Smooth muscle cell (in vitro differentiated cells): ENCODE data around the gene FYN. TPM values are rescaled to one million over a fixed set of nuclear protein-coding genes. Genes with fewer than 3 reads are reported as not detected.

Source experiments
- DNase-seq: peaks from one replicate; lab custom pipeline; 2025; ENCODE audit not compliant: unreplicated experiment; lab: John Stamatoyannopoulos, UW
- H2AFZ ChIP-seq: fragments of 200-600 bp; sonication (generic); 2 replicates; pipeline ENCODE4 v1.6.0; 2016; ENCODE audit warnings: antibody characterized with exemption, low read depth, mild to moderate bottlenecking
- H3F3A ChIP-seq: fragments of 200-600 bp; sonication (generic); 2 replicates; pipeline ENCODE4 v1.6.0; 2017; ENCODE audit warnings: antibody characterized with exemption, low read depth
- H3K27ac ChIP-seq: fragments of 200-600 bp; sonication (generic); 2 replicates; pipeline ENCODE4 v1.5.1; 2016; ENCODE audit warnings: low read depth, mild to moderate bottlenecking
- H3K27me3 ChIP-seq: fragments of 200-600 bp; sonication (generic); 2 replicates; pipeline ENCODE4 v1.6.1; 2016; ENCODE audit warnings: low read depth, mild to moderate bottlenecking
- H3K36me3 ChIP-seq: fragments of 200-600 bp; sonication (generic); 2 replicates; pipeline ENCODE4 v1.5.1; 2016; ENCODE audit warnings: low read depth
- H3K4me1 ChIP-seq: fragments of 200-600 bp; sonication (generic); 2 replicates; pipeline ENCODE4 v1.5.1; 2016; ENCODE audit warnings: low read depth
- H3K4me2 ChIP-seq: fragments of 200-600 bp; sonication (generic); 2 replicates; pipeline ENCODE4 v1.6.0; 2016; ENCODE audit warnings: mild to moderate bottlenecking
- H3K4me3 ChIP-seq: fragments of 200-600 bp; sonication (generic); 2 replicates; pipeline ENCODE4 v1.5.1; 2016; ENCODE audit warnings: mild to moderate bottlenecking
- H3K79me2 ChIP-seq: fragments of 200-600 bp; sonication (generic); 2 replicates; pipeline ENCODE4 v1.6.0; 2016; ENCODE audit warnings: low read depth, mild to moderate bottlenecking
- H3K9ac ChIP-seq: fragments of 200-600 bp; sonication (generic); 2 replicates; pipeline ENCODE4 v1.6.0; 2016; ENCODE audit warnings: low read depth
- H3K9me3 ChIP-seq: fragments of 200-600 bp; sonication (generic); replicated peaks from 2 replicates; pipeline ENCODE4 v1.5.1; 2016; ENCODE audit warnings: low read depth
- H4K20me1 ChIP-seq: fragments of 200-600 bp; sonication (generic); 2 replicates; pipeline ENCODE4 v1.6.0; 2016; ENCODE audit warnings: low read depth
- CTCF ChIP-seq: fragments of 200-600 bp; sonication (generic); IDR thresholded peaks from 2 replicates; pipeline ENCODE4 v1.5.1; 2017; ENCODE audit warnings: borderline replicate concordance, mild to moderate bottlenecking, antibody characterized with exemption; ENCODE audit not compliant: insufficient read depth, poor library complexity, severe bottlenecking
- WGBS: methylation state at CpG from one replicate; pipeline ENCODE4 v1.1.7; 2016; ENCODE audit warnings: low lambda C conversion rate; 5-methylcytosine and 5-hydroxymethylcytosine counted together
- polyA plus RNA-seq: library from polyadenylated mRNA; unstranded; fragments of >200 nt; fragmentation: Nextera tagmentation; extraction: Ambion mirVana; gene quantifications from 2 replicates; pipeline ENCODE4 v1.2.1, GENCODE V29; 2016
- total RNA-seq: library from RNA; depleted of rRNA; stranded (reverse); fragments of >200 nt; gene quantifications from 2 replicates; pipeline ENCODE4 v1.2.3, GENCODE V29; 2014

Gene FYN
- total and polyA plus RNA-seq, 2 experiments from 2014 or later: 110 to 138 TPM

- no peak overlapping the region for H3K9ac ChIP-seq
- no peaks in the 10 kb centered on the region for H3K27me3 ChIP-seq
- WGBS: 98% methylated on average over 1 of the region's 1 CpG
- H3K9me3 ChIP-seq: no peaks in the 10 kb centered on the region
- H3K4me1 ChIP-seq: peaks cover 18% of the 10 kb centered on the region
- no peak overlapping the region for H3K4me3 ChIP-seq
- H3K79me2 ChIP-seq: peaks cover 29% of the 10 kb centered on the region
- TF ChIP-seq CTCF: no peak
- H4K20me1 ChIP-seq: peaks cover 43% of the 10 kb centered on the region
- H2AFZ ChIP-seq: no peak overlapping the region
- no peaks in the 10 kb centered on the region for H3K36me3 ChIP-seq
- no peak overlapping the region for H3K4me2 ChIP-seq
- DNase-seq: no peak
- peaks cover 6% of the 10 kb centered on the region for H3F3A ChIP-seq
- H3K27ac ChIP-seq: no peak overlapping the region
Measured at GRCh38 chr6:111772381-111772780, 100.9 kb downstream of the FYN start.

- Histone ChIP-seq H3K79me2 (peaks cover 37% of the 10 kb centered on the region), H3K9me3 (no peaks in the 10 kb centered on the region), H3K27me3 (no peaks in the 10 kb centered on the region), H3K4me2 (no peak overlapping the region), H4K20me1 (peaks cover 46% of the 10 kb centered on the region), H3K9ac (no peak overlapping the region), H3K36me3 (no peaks in the 10 kb centered on the region), H3K4me1 (peaks cover 14% of the 10 kb centered on the region), H3K27ac (no peak overlapping the region), H3K4me3 (no peak overlapping the region), H3F3A (peaks cover 4% of the 10 kb centered on the region), H2AFZ (no peak overlapping the region)
- DNase-seq: no peak
- no peak for TF ChIP-seq CTCF
- WGBS: 86% methylated on average over 5 of the region's 5 CpGs
Measured at GRCh38 chr6:111771629-111772028, 101.6 kb downstream of the FYN start.

GRCh38 chr6:111771094-111771432 lies 102.2 kb downstream of the FYN start:
- no peaks in the 10 kb centered on the region for H3F3A ChIP-seq
- no peak for TF ChIP-seq CTCF
- H3K36me3 ChIP-seq: no peaks in the 10 kb centered on the region
- H3K4me2 ChIP-seq: no peak overlapping the region
- no peaks in the 10 kb centered on the region for H3K27me3 ChIP-seq
- H3K9me3 ChIP-seq: no peaks in the 10 kb centered on the region
- no peak overlapping the region for H2AFZ ChIP-seq
- no peak overlapping the region for H3K27ac ChIP-seq
- peaks cover 47% of the 10 kb centered on the region for H4K20me1 ChIP-seq
- peaks cover 14% of the 10 kb centered on the region for H3K4me1 ChIP-seq
- DNase-seq: no peak
- no peak overlapping the region for H3K9ac ChIP-seq
- no peak overlapping the region for H3K4me3 ChIP-seq
- H3K79me2 ChIP-seq: peaks cover 39% of the 10 kb centered on the region

- Histone ChIP-seq H3K36me3 (no peaks in the 10 kb centered on the region), H3K9ac (no peak overlapping the region), H3K4me1 (peaks cover 14% of the 10 kb centered on the region), H3K4me3 (no peak overlapping the region), H3K79me2 (peaks cover 39% of the 10 kb centered on the region), H4K20me1 (peaks cover 53% of the 10 kb centered on the region), H3K27me3 (no peaks in the 10 kb centered on the region), H2AFZ (no peak overlapping the region), H3F3A (no peaks in the 10 kb centered on the region), H3K4me2 (no peak overlapping the region), H3K9me3 (no peaks in the 10 kb centered on the region), H3K27ac (no peak overlapping the region)
- DNase-seq: no peak
- WGBS: 75% methylated on average over 6 of the region's 6 CpGs
- TF ChIP-seq CTCF: no peak
Measured at GRCh38 chr6:111770263-111771093, 102.8 kb downstream of the FYN start.
